Panc1 (cell line): ENCODE measurements around the gene EHD3. TPM values are rescaled to one million over a fixed set of nuclear protein-coding genes. Genes with fewer than 3 reads are reported as not detected.

ENCODE experiments used
- ATAC-seq: fragments of 200-7000 bp; cut with Tn5 transposase; 2 replicates; pipeline ENCODE4 v1.9.1; 2020; ENCODE audit warnings: mild to moderate bottlenecking, moderate library complexity
- BruUV-seq: library from RNA; stranded (reverse); fragments of 400-500 nt; replicated peaks from 2 replicates; lab custom pipeline; 2021; lab: Mats Ljungman, UMichigan
- CTCF ChIA-PET: fragments of 300-600 bp; sonication (Branson Sonifier 250); formaldehyde crosslinking; loops from one replicate; lab custom pipeline; 2022; ENCODE audit warnings: antibody characterized with exemption; lab: Charles Lee
- POLR2A ChIA-PET: fragments of 300-600 bp; sonication (Branson Sonifier 250); formaldehyde crosslinking; loops from one replicate; lab custom pipeline; 2022; ENCODE audit warnings: antibody characterized with exemption; lab: Charles Lee
- DNase-seq: peaks from one replicate; pipeline ENCODE4 v3.0.0-alpha.2; 2010; ENCODE audit warnings: low read depth, low spot score
- H3K27ac ChIP-seq: 2 replicates; pipeline ENCODE4 v1.5.1; 2011; ENCODE audit warnings: mild to moderate bottlenecking, low read length, inconsistent platforms
- H3K27me3 ChIP-seq: fragments of 200-500 bp; sonication (Bioruptor generic); 2 replicates; pipeline ENCODE4 v1.6.0; 2014; ENCODE audit warnings: low read length, inconsistent platforms; ENCODE audit not compliant: control insufficient read depth, insufficient read depth
- H3K36me3 ChIP-seq: fragments of 200-500 bp; sonication (Bioruptor generic); 2 replicates; pipeline ENCODE4 v1.5.1; 2014; ENCODE audit warnings: inconsistent platforms, mild to moderate bottlenecking, low read length, moderate library complexity; ENCODE audit not compliant: control insufficient read depth, insufficient read depth
- H3K4me1 ChIP-seq: 2 replicates; pipeline ENCODE4 v1.5.1; 2011; ENCODE audit warnings: inconsistent platforms, mild to moderate bottlenecking, low read length, moderate library complexity; ENCODE audit not compliant: control insufficient read depth, insufficient read depth
- H3K4me3 ChIP-seq, 2 experiments: 2 replicates each; pipeline ENCODE4 v1.5.1; 2011 to 2012; ENCODE audit warnings: low read depth in 2 of 2, low read length in 2 of 2, mild to moderate bottlenecking in 2 of 2, inconsistent platforms in 1 of 2, moderate library complexity in 1 of 2
- H3K9me3 ChIP-seq: fragments of 200-500 bp; sonication (Bioruptor generic); 2 replicates; pipeline ENCODE4 v1.5.1; 2014; ENCODE audit warnings: low read depth, mild to moderate bottlenecking, inconsistent platforms, low read length, moderate library complexity; ENCODE audit not compliant: control insufficient read depth, insufficient read depth
- POLR2AphosphoS5 ChIP-seq: IDR thresholded peaks from 2 replicates; pipeline ENCODE4 v1.6.1; 2012; ENCODE audit warnings: mild to moderate bottlenecking, low read depth, low read length, moderate library complexity
- SIN3A ChIP-seq: IDR thresholded peaks from 2 replicates; pipeline ENCODE4 v1.6.1; 2012; ENCODE audit warnings: low read depth, mild to moderate bottlenecking, low read length, moderate library complexity, borderline replicate concordance; ENCODE audit not compliant: insufficient read depth
- TCF7L2 ChIP-seq: IDR thresholded peaks from 2 replicates; pipeline ENCODE4 v1.6.1; 2011; ENCODE audit warnings: mild to moderate bottlenecking, low read depth, low read length, inconsistent platforms
- in situ Hi-C: cut with HindIII; loops from 2 replicates; pipeline ENCODE4 v1.10.0; 2016; ENCODE audit warnings: low sequenced_read_pairs, low pct_unique_long_range_greater_than_20kb
- intact Hi-C: fragments of 100-400 bp; cut with micrococcal nuclease; formaldehyde crosslinking; loops from one replicate; pipeline ENCODE4 v1.10.0; 2022; ENCODE audit not compliant: unreplicated experiment
- total RNA-seq: library from RNA; stranded (reverse); gene quantifications from one replicate; pipeline ENCODE4 v1.2.1, GENCODE V29; 2021; ENCODE audit not compliant: unreplicated experiment
- TF ChIP-seq, protein P1 (sequence below): fragments of 450-650 bp; IDR thresholded peaks from 2 replicates; pipeline ENCODE4 v1.5.1; 2017; ENCODE audit warnings: mild to moderate bottlenecking
- TF ChIP-seq, protein P2 (sequence below), 2 experiments: IDR thresholded peaks; 2 replicates each; pipeline ENCODE4 v1.6.1; 2011 to 2012; ENCODE audit warnings: low read depth in 2 of 2, control low read depth in 1 of 2, low read length in 1 of 2, mild to moderate bottlenecking in 1 of 2, moderate library complexity in 1 of 2; ENCODE audit not compliant: insufficient read depth in 1 of 2

EHD3 gene
- total RNA-seq, 1 experiment from 2014 or later = 2.6 TPM

DNA sequence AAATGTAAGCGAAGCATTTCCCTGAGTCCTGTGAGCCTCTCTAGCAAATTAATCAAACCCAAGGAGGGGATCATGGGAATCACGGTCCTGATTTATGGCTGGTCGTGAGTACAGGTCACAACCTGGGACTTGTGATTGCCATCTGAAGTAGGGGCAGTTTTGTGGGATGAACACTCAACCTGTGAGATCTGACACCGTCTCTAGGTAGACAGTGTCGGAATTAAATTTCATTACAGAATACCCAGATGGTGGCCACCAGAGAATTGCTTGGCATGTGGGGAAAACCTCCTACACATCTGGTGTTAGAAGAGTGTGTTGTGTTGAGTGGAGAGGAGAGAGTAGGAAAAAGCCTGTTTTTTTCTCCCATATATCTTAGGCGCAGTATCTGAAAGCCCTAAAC lies 29.2 kb upstream of the EHD3 start:
- no peaks in the 10 kb centered on the region for H3K4me1 ChIP-seq
- H3K27me3 ChIP-seq = peaks cover 2% of the 10 kb centered on the region; the same call in 1 of the 2 replicates
- no TSS peak for BruUV-seq
- no peak for ATAC-seq
- TF ChIP-seq SIN3A = no peak
- TF ChIP-seq TCF7L2 = no peak
- TF ChIP-seq, protein P1, sequence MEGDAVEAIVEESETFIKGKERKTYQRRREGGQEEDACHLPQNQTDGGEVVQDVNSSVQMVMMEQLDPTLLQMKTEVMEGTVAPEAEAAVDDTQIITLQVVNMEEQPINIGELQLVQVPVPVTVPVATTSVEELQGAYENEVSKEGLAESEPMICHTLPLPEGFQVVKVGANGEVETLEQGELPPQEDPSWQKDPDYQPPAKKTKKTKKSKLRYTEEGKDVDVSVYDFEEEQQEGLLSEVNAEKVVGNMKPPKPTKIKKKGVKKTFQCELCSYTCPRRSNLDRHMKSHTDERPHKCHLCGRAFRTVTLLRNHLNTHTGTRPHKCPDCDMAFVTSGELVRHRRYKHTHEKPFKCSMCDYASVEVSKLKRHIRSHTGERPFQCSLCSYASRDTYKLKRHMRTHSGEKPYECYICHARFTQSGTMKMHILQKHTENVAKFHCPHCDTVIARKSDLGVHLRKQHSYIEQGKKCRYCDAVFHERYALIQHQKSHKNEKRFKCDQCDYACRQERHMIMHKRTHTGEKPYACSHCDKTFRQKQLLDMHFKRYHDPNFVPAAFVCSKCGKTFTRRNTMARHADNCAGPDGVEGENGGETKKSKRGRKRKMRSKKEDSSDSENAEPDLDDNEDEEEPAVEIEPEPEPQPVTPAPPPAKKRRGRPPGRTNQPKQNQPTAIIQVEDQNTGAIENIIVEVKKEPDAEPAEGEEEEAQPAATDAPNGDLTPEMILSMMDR = no peak
- TF ChIP-seq POLR2AphosphoS5 = no peak
- TF ChIP-seq, protein P2, sequence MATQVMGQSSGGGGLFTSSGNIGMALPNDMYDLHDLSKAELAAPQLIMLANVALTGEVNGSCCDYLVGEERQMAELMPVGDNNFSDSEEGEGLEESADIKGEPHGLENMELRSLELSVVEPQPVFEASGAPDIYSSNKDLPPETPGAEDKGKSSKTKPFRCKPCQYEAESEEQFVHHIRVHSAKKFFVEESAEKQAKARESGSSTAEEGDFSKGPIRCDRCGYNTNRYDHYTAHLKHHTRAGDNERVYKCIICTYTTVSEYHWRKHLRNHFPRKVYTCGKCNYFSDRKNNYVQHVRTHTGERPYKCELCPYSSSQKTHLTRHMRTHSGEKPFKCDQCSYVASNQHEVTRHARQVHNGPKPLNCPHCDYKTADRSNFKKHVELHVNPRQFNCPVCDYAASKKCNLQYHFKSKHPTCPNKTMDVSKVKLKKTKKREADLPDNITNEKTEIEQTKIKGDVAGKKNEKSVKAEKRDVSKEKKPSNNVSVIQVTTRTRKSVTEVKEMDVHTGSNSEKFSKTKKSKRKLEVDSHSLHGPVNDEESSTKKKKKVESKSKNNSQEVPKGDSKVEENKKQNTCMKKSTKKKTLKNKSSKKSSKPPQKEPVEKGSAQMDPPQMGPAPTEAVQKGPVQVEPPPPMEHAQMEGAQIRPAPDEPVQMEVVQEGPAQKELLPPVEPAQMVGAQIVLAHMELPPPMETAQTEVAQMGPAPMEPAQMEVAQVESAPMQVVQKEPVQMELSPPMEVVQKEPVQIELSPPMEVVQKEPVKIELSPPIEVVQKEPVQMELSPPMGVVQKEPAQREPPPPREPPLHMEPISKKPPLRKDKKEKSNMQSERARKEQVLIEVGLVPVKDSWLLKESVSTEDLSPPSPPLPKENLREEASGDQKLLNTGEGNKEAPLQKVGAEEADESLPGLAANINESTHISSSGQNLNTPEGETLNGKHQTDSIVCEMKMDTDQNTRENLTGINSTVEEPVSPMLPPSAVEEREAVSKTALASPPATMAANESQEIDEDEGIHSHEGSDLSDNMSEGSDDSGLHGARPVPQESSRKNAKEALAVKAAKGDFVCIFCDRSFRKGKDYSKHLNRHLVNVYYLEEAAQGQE (IDR thresholded peaks at IDR 0.05; ENCODE audit: insufficient read depth in 1 of 2, low read depth in 2 of 2, low read length in 1 of 2) = no peak
- in situ Hi-C loops (no loop called here), intact Hi-C loops (no loop called here)
- no peak overlapping the region for H3K4me3 ChIP-seq
- H3K36me3 ChIP-seq = no peaks in the 10 kb centered on the region
- ChIA-PET POLR2A (no interaction called here), CTCF (no interaction called here)
- no peaks in the 10 kb centered on the region for H3K9me3 ChIP-seq
- DNase-seq = no peak
- H3K27ac ChIP-seq = no peak overlapping the region

GRCh38 chr2:31205186-31205585 lies 28.8 kb upstream of the EHD3 start:
- Histone ChIP-seq H3K36me3 (no peaks in the 10 kb centered on the region), H3K9me3 (no peaks in the 10 kb centered on the region), H3K27me3 (peaks cover 2% of the 10 kb centered on the region; the same call in 1 of the 2 replicates), H3K4me1 (no peaks in the 10 kb centered on the region), H3K27ac (no peak overlapping the region), H3K4me3 (no peak overlapping the region)
- ChIA-PET POLR2A (no interaction called here), CTCF (no interaction called here)
- BruUV-seq = no TSS peak
- DNase-seq (no peak), ATAC-seq (no peak)
- intact Hi-C loops (no loop called here), in situ Hi-C loops (no loop called here)
- TF ChIP-seq, protein P2 (IDR thresholded peaks at IDR 0.05; ENCODE audit: insufficient read depth in 1 of 2, low read depth in 2 of 2, low read length in 1 of 2) = no peak
- TF ChIP-seq POLR2AphosphoS5 (no peak), TCF7L2 (no peak), SIN3A (no peak)
- TF ChIP-seq, protein P1 = no peak
